Suprapubic skin (tissue), 4 donors: ENCODE data around the gene SLC40A1. TPM values are rescaled to one million over a fixed set of nuclear protein-coding genes. Genes with fewer than 3 reads are reported as not detected.
"Not testable (repeated sequence)": the region's sequence is repeated elsewhere in the genome, so short reads cannot be mapped to it uniquely, and the experiment has no call there.

Experiments
- DNase-seq, 2 donors: peaks; one replicate each; pipeline ENCODE4 v3.0.0-alpha.2; 2019; ENCODE audit warnings: low spot score in 2 of 2
- H3K27ac ChIP-seq: fragments of 200-600 bp; sonication (generic); one replicate; pipeline ENCODE4 v1.5.1; 2019
- H3K27me3 ChIP-seq: fragments of 200-600 bp; sonication (generic); one replicate; pipeline ENCODE4 v1.5.1; 2019
- H3K36me3 ChIP-seq: fragments of 200-600 bp; sonication (generic); one replicate; pipeline ENCODE4 v1.5.1; 2019
- H3K4me1 ChIP-seq: fragments of 200-600 bp; sonication (generic); one replicate; pipeline ENCODE4 v1.5.1; 2019
- H3K4me3 ChIP-seq: fragments of 200-600 bp; sonication (generic); one replicate; pipeline ENCODE4 v1.5.1; 2019; ENCODE audit warnings: mild to moderate bottlenecking
- H3K9me3 ChIP-seq: fragments of 200-600 bp; sonication (generic); one replicate; pipeline ENCODE4 v1.5.1; 2019
- EP300 ChIP-seq: sonication (generic); formaldehyde crosslinking; IDR thresholded peaks from one replicate; pipeline ENCODE4 v1.6.1; 2017; ENCODE audit warnings: antibody characterized with exemption
- POLR2A ChIP-seq, 2 donors: fragments of 450-650 bp; IDR thresholded peaks; one replicate each; pipeline ENCODE4 v1.6.1; 2017; ENCODE audit warnings: antibody characterized with exemption in 2 of 2, mild to moderate bottlenecking in 2 of 2, moderate library complexity in 2 of 2
- POLR2AphosphoS5 ChIP-seq, 3 donors: sonication (generic); formaldehyde crosslinking; IDR thresholded peaks; one replicate each; pipeline ENCODE4 v1.6.1; 2017; ENCODE audit warnings: antibody characterized with exemption in 3 of 3
- WGBS: methylation state at CpG from one replicate; pipeline ENCODE4 v1.1.5; 2018; 5-methylcytosine and 5-hydroxymethylcytosine counted together
- total RNA-seq, 4 donors: library from RNA; depleted of rRNA; stranded (reverse); fragments of >200 nt; gene quantifications; one replicate each; pipeline ENCODE4 v1.1.0, GENCODE V29; 2016
- TF ChIP-seq, protein P1 (sequence below), 2 donors: fragments of 200-600 bp in 1 of 2; fragments of 450-650 bp in 1 of 2; sonication (generic) in 1 of 2; IDR thresholded peaks; one replicate each; pipeline ENCODE4 v1.5.1; 2016 to 2019; ENCODE audit warnings: antibody characterized with exemption in 2 of 2, mild to moderate bottlenecking in 1 of 2, moderate library complexity in 1 of 2

Gene SLC40A1
- total RNA-seq, 4 donors from 2014 or later: 17.2 to 33.6 (median 19.6) TPM

DNA sequence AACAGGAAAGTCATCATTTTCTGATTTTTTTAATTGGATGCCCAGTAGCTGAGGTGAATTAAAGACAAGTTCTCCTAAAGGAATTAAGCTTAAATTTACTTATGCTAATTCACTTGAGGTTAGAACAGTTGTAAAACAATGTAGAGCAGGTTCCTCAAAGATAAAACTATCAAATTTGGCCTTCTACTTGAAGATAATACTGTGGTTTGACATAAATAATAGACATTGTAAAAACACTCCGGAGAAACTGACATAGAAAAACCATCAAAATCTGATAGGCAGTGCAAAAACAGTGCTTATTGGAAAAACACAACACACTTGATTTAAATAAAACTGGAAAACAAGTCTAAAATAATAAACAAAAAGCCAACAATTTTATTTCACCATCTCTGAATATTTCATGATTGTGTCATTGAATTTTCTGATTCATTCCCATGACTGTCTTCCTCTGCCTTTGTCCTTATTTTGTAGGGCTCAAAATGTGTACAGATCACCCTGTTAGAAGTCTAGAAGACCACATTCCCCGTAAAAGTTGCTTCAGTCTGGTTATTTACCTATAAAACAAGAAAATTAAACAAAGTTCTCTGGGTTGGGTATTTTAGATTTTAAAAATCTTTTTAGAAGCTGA is 28.3 kb upstream of the SLC40A1 start:
- H3K27me3 ChIP-seq: no peaks in the 10 kb centered on the region
- no peaks in the 10 kb centered on the region for H3K36me3 ChIP-seq
- no peak overlapping the region for H3K27ac ChIP-seq
- DNase-seq: no peak
- H3K9me3 ChIP-seq: no peaks in the 10 kb centered on the region
- H3K4me3 ChIP-seq: no peak overlapping the region
- WGBS: 90% methylated on average over 2 of the region's 2 CpGs
- TF ChIP-seq POLR2A (IDR thresholded peaks at IDR 0.05) (no peak), EP300 (no peak), POLR2AphosphoS5 (IDR thresholded peaks at IDR 0.05) (no peak)
- TF ChIP-seq, protein P1, sequence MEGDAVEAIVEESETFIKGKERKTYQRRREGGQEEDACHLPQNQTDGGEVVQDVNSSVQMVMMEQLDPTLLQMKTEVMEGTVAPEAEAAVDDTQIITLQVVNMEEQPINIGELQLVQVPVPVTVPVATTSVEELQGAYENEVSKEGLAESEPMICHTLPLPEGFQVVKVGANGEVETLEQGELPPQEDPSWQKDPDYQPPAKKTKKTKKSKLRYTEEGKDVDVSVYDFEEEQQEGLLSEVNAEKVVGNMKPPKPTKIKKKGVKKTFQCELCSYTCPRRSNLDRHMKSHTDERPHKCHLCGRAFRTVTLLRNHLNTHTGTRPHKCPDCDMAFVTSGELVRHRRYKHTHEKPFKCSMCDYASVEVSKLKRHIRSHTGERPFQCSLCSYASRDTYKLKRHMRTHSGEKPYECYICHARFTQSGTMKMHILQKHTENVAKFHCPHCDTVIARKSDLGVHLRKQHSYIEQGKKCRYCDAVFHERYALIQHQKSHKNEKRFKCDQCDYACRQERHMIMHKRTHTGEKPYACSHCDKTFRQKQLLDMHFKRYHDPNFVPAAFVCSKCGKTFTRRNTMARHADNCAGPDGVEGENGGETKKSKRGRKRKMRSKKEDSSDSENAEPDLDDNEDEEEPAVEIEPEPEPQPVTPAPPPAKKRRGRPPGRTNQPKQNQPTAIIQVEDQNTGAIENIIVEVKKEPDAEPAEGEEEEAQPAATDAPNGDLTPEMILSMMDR (IDR thresholded peaks at IDR 0.05): no peak
- H3K4me1 ChIP-seq: peaks cover 2% of the 10 kb centered on the region

DNA sequence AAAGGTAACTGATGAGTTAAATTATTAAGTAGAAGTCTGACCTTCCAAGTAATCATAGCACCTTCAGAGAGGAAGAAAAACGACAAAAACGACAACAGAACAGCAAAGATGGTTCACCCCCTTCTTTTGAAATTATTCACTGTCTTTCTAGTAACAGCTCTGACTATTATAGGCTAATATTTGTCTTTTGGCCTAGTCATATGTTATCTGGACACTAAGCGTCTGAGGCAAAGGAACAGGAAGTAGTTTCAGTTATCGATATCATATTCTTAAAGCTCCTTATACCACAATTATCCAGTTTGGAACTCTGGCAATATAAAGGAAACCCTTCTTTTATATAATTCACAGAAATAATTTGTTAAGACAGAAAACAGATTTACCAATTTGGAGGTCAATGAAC is 27.6 kb upstream of the SLC40A1 start:
- Histone ChIP-seq H3K27me3 (no peaks in the 10 kb centered on the region), H3K36me3 (no peaks in the 10 kb centered on the region), H3K9me3 (no peaks in the 10 kb centered on the region), H3K4me3 (no peak overlapping the region), H3K27ac (no peak overlapping the region), H3K4me1 (no peaks in the 10 kb centered on the region)
- DNase-seq: no peak
- no peak for TF ChIP-seq EP300
- no peak for TF ChIP-seq POLR2A (IDR thresholded peaks at IDR 0.05)
- TF ChIP-seq POLR2AphosphoS5 (IDR thresholded peaks at IDR 0.05): no peak
- TF ChIP-seq, protein P1 (IDR thresholded peaks at IDR 0.05): no peak
- WGBS: 93% methylated on average over 4 of the region's 4 CpGs

DNA sequence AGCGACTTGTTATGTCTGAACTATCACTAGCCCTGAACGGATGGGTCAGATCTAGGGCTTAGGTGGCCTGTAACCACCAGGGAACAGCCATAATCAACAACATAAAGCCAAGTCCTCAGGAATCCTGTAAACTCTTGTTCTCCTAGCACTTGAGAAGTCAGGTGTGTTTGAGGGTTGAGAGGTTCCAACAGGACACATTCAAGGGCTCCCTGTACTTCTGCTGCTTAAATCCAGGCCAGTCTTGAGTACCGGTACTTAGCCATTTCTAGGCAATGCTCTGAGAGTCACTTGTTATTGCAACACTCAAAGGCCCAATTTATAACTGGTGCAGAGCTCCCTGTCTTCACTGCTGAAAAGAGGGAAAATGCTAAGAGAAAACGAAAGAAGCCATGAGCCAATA is 21.6 kb upstream of the SLC40A1 start:
- Histone ChIP-seq H3K27me3 (no peaks in the 10 kb centered on the region), H3K27ac (no peak overlapping the region), H3K4me1 (no peaks in the 10 kb centered on the region), H3K36me3 (no peaks in the 10 kb centered on the region), H3K4me3 (no peak overlapping the region), H3K9me3 (no peaks in the 10 kb centered on the region)
- no peak for TF ChIP-seq EP300
- no peak for TF ChIP-seq POLR2AphosphoS5 (IDR thresholded peaks at IDR 0.05)
- no peak for TF ChIP-seq POLR2A (IDR thresholded peaks at IDR 0.05)
- TF ChIP-seq, protein P1 (IDR thresholded peaks at IDR 0.05): no peak
- 92% methylated on average over 4 of the region's 4 CpGs for WGBS
- no peak for DNase-seq

DNA sequence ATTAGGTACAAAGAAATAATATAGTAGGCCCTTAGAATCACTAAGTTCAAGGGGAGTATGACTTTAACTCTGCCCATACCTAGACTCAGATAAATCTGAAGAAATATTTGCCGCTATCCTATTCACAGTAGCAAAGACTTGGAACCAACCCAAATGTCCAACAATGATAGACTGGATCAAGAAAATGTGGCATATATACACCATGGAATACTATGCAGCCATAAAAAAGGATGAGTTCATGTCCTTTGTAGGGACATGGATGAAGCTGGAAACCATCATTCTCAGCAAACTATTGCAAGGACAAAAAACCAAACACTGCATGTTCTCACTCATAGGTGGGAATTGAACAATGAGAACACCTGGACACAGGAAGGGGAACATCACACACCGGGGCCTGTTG is 21.1 kb upstream of the SLC40A1 start:
- WGBS: 90% methylated on average over 2 of the region's 2 CpGs
- H3K4me3 ChIP-seq, H3K27ac ChIP-seq, H3K4me1 ChIP-seq, H3K36me3 ChIP-seq, H3K27me3 ChIP-seq, DNase-seq, H3K9me3 ChIP-seq: not testable (repeated sequence)

DNA sequence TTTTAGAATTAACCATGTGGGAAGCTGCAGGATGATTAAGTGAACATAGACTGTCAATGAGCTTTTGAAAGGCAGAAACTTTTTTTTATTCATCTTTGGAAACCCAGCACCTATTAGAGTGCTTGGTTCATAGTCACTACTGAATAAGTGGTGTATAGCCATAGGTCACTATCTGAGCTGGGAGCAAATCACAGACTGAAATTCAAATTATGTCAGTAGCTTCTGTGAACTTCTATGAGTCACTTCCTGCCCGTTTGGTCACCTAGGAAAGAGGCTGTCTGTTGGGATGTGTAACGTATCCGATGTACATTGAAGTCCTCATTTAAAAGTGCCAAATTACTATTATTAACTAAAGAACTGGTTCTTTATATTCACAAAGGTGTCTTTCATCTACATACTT is 20.5 kb upstream of the SLC40A1 start:
- TF ChIP-seq POLR2A (IDR thresholded peaks at IDR 0.05): no peak
- TF ChIP-seq POLR2AphosphoS5 (IDR thresholded peaks at IDR 0.05): no peak
- TF ChIP-seq, protein P1 (IDR thresholded peaks at IDR 0.05): no peak
- no peak for TF ChIP-seq EP300
- H3K27me3 ChIP-seq: no peaks in the 10 kb centered on the region
- WGBS: 49% methylated on average over 3 of the region's 3 CpGs
- H3K4me3 ChIP-seq: no peak overlapping the region
- H3K4me1 ChIP-seq: no peaks in the 10 kb centered on the region
- no peaks in the 10 kb centered on the region for H3K36me3 ChIP-seq
- no peaks in the 10 kb centered on the region for H3K9me3 ChIP-seq
- DNase-seq: no peak
- no peak overlapping the region for H3K27ac ChIP-seq

DNA sequence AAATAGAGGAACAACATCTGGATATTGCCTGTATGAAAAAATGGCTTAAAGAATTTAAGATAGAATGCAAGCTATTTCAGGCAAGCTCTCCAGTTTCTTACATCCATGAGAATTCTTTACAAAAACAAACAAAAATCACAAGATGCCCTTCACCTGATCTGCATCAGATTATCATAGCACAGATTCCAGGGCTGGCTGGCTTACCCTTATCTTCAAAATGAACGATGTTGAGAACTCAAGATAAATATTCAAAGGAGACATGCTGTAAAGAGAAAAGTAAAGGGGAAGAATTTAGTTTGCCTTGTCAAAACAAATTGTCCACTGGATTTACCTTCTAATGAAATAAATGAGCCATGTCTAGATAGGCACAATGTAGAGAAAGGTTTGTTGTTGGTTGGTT is 18.7 kb upstream of the SLC40A1 start:
- no peaks in the 10 kb centered on the region for H3K36me3 ChIP-seq
- no peaks in the 10 kb centered on the region for H3K9me3 ChIP-seq
- no peak overlapping the region for H3K4me3 ChIP-seq
- no peak overlapping the region for H3K27ac ChIP-seq
- no peaks in the 10 kb centered on the region for H3K27me3 ChIP-seq
- no peak for DNase-seq
- 31% methylated on average over 1 of the region's 1 CpG for WGBS
- TF ChIP-seq, protein P1 (IDR thresholded peaks at IDR 0.05): no peak
- TF ChIP-seq EP300 (no peak), POLR2AphosphoS5 (IDR thresholded peaks at IDR 0.05) (no peak), POLR2A (IDR thresholded peaks at IDR 0.05) (no peak)
- no peaks in the 10 kb centered on the region for H3K4me1 ChIP-seq
